Measurements from ENCODE around the gene DIPK1A.

DNA sequence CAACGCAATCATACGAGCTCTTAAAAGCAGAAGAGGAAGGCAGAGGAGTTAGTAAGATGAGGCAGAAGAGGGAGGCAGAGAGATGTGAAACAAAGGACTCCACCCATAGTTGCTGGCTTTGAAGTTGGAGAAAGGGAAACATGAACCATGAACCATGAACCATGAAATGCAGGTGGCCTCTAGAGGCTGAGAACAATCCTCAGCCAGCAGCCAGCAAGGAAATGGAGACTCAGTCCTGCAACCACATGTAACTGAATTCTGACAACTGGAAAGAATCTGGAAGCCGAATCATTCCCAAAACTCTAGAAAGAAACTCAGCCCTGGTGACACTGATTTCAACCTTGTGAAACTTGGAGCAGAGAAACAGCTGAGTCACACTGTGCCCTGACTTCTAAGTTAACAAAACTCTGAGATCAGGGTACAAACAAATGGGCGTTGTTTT lies 10.1 kb downstream of the DIPK1A start:
- TF ChIP-seq, protein P1, sequence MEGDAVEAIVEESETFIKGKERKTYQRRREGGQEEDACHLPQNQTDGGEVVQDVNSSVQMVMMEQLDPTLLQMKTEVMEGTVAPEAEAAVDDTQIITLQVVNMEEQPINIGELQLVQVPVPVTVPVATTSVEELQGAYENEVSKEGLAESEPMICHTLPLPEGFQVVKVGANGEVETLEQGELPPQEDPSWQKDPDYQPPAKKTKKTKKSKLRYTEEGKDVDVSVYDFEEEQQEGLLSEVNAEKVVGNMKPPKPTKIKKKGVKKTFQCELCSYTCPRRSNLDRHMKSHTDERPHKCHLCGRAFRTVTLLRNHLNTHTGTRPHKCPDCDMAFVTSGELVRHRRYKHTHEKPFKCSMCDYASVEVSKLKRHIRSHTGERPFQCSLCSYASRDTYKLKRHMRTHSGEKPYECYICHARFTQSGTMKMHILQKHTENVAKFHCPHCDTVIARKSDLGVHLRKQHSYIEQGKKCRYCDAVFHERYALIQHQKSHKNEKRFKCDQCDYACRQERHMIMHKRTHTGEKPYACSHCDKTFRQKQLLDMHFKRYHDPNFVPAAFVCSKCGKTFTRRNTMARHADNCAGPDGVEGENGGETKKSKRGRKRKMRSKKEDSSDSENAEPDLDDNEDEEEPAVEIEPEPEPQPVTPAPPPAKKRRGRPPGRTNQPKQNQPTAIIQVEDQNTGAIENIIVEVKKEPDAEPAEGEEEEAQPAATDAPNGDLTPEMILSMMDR (IDR thresholded peaks at IDR 0.05; ENCODE audit: borderline replicate concordance, extremely low read depth, low read length, poor library complexity, severe bottlenecking) = peak; percentile 60
- TF ChIP-seq EZH2 (IDR thresholded peaks at IDR 0.05; ENCODE audit: borderline replicate concordance, low read depth, low read length, severe bottlenecking) = no peak

Data from DND-41 (cell line).